Endothelial cell of umbilical vein (primary cell): ENCODE results near the gene WDR13.

Experiments used
- CTCF ChIP-seq, 2 donors: IDR thresholded peaks; 1 replicate in 1 of 2; 2 replicates in 1 of 2; pipeline ENCODE4 v1.5.1; 2011; ENCODE audit warnings: low read length in 2 of 2, mild to moderate bottlenecking in 2 of 2, moderate library complexity in 2 of 2, control low read depth in 1 of 2, inconsistent platforms in 1 of 2, low read depth in 1 of 2; ENCODE audit not compliant: insufficient read depth in 1 of 2; ENCODE audit errors: extremely low read depth in 1 of 2
- EZH2 ChIP-seq: IDR thresholded peaks from 2 replicates; pipeline ENCODE4 v1.6.1; 2012; ENCODE audit warnings: borderline replicate concordance, low read depth, mild to moderate bottlenecking, moderate library complexity, low read length, inconsistent platforms; ENCODE audit not compliant: severe bottlenecking
- POLR2A ChIP-seq: IDR thresholded peaks from 2 replicates; pipeline ENCODE4 v1.6.1; 2012; ENCODE audit warnings: low read depth, mild to moderate bottlenecking, control low read depth, low read length

GRCh38 chrX:48600226-48600625 is 2.9 kb downstream of the WDR13 start:
- TF ChIP-seq POLR2A (no peak), CTCF (IDR thresholded peaks at IDR 0.05; ENCODE audit: extremely low read depth in 1 of 2, insufficient read depth in 1 of 2, low read depth in 1 of 2, low read length in 2 of 2) (no peak), EZH2 (no peak)
